ENCODE results near the gene SHC3.

The SHC3 gene

DNA sequence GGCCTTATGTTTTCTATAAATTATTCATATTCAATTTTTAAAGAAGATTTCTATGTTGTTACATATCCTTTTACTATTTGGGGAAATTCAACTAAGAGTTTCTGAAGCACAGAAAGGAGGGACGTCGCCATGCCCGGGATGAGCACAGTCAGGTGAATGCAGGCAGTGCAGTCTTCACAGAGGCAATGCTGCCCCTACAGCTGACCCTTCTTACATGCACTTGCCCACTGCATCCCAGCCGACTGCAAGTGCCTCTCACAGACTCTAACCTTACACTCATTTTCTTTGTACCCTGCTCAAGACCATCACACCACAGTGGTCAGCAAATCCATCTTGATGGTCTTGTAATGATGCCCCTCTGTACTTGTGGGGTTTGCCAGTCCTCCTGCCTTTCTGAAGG, 73.8 kb downstream of the SHC3 start:
- no peak for DNase-seq
- no peaks in the 10 kb centered on the region for H3K4me1 ChIP-seq (ENCODE audit: control insufficient read depth in 1 of 2, insufficient read depth in 2 of 2, low read length in 2 of 2)
- no peak overlapping the region for H4K12ac ChIP-seq (ENCODE audit: low read depth, low read length)
- no peak overlapping the region for H3K23ac ChIP-seq (ENCODE audit: low read length)
- H3K9me3 ChIP-seq (ENCODE audit: insufficient read depth, low read depth, low read length) = peaks cover 2% of the 10 kb centered on the region
- no peaks in the 10 kb centered on the region for H3K79me1 ChIP-seq (ENCODE audit: low read length)
- no CpG with 5 or more reads among the region's 4 CpGs for WGBS (ENCODE audit: extremely low coverage, insufficient coverage, insufficient read length)
- H2AFZ ChIP-seq (ENCODE audit: insufficient read depth, low read length, poor library complexity) = no peak overlapping the region
- H4K91ac ChIP-seq (ENCODE audit: low read depth, low read length) = no peak overlapping the region
- no peak overlapping the region for H3K14ac ChIP-seq (ENCODE audit: low read length)
- no peak overlapping the region for H3K18ac ChIP-seq (ENCODE audit: low read length)
- H4K8ac ChIP-seq (ENCODE audit: low read depth, low read length) = no peak overlapping the region
- H3K27me3 ChIP-seq (ENCODE audit: insufficient read depth, low read length) = no peaks in the 10 kb centered on the region
- no peaks in the 10 kb centered on the region for H3K79me2 ChIP-seq (ENCODE audit: control insufficient read depth, insufficient read depth, low read length, poor library complexity)
- no peak overlapping the region for H2AK5ac ChIP-seq (ENCODE audit: low read length)
- H3K36me3 ChIP-seq (ENCODE audit: control insufficient read depth in 1 of 2, insufficient read depth in 2 of 2, low read length in 2 of 2) = no peaks in the 10 kb centered on the region
- no peak overlapping the region for H3K4me2 ChIP-seq (ENCODE audit: low read length)
- H2BK12ac ChIP-seq (ENCODE audit: low read length) = no peak overlapping the region
- no peak overlapping the region for H3K27ac ChIP-seq (ENCODE audit: low read depth, low read length)
- H3K4ac ChIP-seq (ENCODE audit: low read depth, low read length) = no peak overlapping the region
- no peak overlapping the region for H3K4me3 ChIP-seq (ENCODE audit: low read depth, low read length)
- no peak overlapping the region for H2BK5ac ChIP-seq (ENCODE audit: low read depth, low read length, poor library complexity)
- no peak overlapping the region for H2BK120ac ChIP-seq (ENCODE audit: insufficient read depth, low read length, poor library complexity)
- no peak overlapping the region for H3K9ac ChIP-seq (ENCODE audit: low read length)

DNA sequence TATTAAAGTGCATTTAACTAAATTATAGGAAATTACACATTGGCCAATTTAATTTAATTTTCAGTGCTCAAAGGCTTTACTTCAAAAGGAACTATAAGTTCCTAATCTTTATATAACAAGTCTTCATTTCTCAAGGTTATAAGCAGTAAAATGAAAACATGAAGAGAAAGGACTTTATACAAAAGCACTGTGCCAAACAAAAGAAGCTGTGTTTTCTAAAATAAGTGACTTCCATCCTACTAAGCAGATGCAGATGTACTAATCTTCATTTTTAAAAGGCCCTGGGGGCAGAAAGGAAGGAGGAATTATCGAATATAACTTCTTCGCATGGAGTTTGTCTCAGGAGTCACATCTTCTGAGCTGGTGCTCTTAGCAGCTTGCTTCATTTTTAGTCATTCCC, 81.4 kb downstream of the SHC3 start:
- Histone ChIP-seq H3K4ac (ENCODE audit: low read depth, low read length) (no peak overlapping the region), H3K4me3 (ENCODE audit: low read depth, low read length) (no peak overlapping the region), H3K27ac (ENCODE audit: low read depth, low read length) (no peak overlapping the region), H2AK5ac (ENCODE audit: low read length) (no peak overlapping the region), H4K91ac (ENCODE audit: low read depth, low read length) (no peak overlapping the region), H2BK12ac (ENCODE audit: low read length) (no peak overlapping the region), H3K4me2 (ENCODE audit: low read length) (no peak overlapping the region), H2AFZ (ENCODE audit: insufficient read depth, low read length, poor library complexity) (no peak overlapping the region), H3K36me3 (ENCODE audit: control insufficient read depth in 1 of 2, insufficient read depth in 2 of 2, low read length in 2 of 2) (no peaks in the 10 kb centered on the region), H3K9ac (ENCODE audit: low read length) (no peak overlapping the region), H3K27me3 (ENCODE audit: insufficient read depth, low read length) (no peaks in the 10 kb centered on the region), H3K9me3 (ENCODE audit: insufficient read depth, low read depth, low read length) (no peaks in the 10 kb centered on the region), H2BK120ac (ENCODE audit: insufficient read depth, low read length, poor library complexity) (no peak overlapping the region), H3K23ac (ENCODE audit: low read length) (no peak overlapping the region), H3K14ac (ENCODE audit: low read length) (no peak overlapping the region), H3K18ac (ENCODE audit: low read length) (no peak overlapping the region), H4K12ac (ENCODE audit: low read depth, low read length) (no peak overlapping the region), H3K4me1 (ENCODE audit: control insufficient read depth in 1 of 2, insufficient read depth in 2 of 2, low read length in 2 of 2) (no peaks in the 10 kb centered on the region), H3K79me2 (ENCODE audit: control insufficient read depth, insufficient read depth, low read length, poor library complexity) (no peaks in the 10 kb centered on the region), H4K8ac (ENCODE audit: low read depth, low read length) (no peak overlapping the region), H3K79me1 (ENCODE audit: low read length) (no peaks in the 10 kb centered on the region), H2BK5ac (ENCODE audit: low read depth, low read length, poor library complexity) (no peak overlapping the region)
- WGBS (ENCODE audit: extremely low coverage, insufficient coverage, insufficient read length) = no CpG with 5 or more reads among the region's 2 CpGs
- DNase-seq = no peak

DNA sequence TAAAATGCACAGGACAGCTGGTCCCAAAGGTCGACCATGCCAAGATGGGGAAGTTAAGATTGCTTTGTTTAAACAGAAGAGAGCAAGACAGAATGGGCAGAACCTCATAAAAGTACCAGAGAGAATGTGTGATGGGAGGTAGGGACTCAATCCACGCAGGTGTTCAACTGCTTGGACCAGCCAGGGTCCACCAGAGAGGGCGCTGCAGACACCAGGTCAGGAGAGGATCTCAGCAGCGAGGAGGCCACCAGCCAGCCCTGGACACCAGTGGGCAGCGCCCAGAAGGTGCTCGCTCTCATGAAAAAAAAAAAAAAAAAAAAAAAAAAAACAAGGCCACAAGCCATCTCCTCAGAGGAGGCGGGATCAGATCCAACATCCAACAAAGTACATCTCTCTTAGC, 81.8 kb downstream of the SHC3 start:
- H2AFZ ChIP-seq (ENCODE audit: insufficient read depth, low read length, poor library complexity) = no peak overlapping the region
- H2BK120ac ChIP-seq (ENCODE audit: insufficient read depth, low read length, poor library complexity) = no peak overlapping the region
- no peak overlapping the region for H3K4ac ChIP-seq (ENCODE audit: low read depth, low read length)
- no peak overlapping the region for H3K14ac ChIP-seq (ENCODE audit: low read length)
- H2BK12ac ChIP-seq (ENCODE audit: low read length) = no peak overlapping the region
- no peak overlapping the region for H3K4me2 ChIP-seq (ENCODE audit: low read length)
- H3K23ac ChIP-seq (ENCODE audit: low read length) = no peak overlapping the region
- H4K12ac ChIP-seq (ENCODE audit: low read depth, low read length) = no peak overlapping the region
- no peaks in the 10 kb centered on the region for H3K4me1 ChIP-seq (ENCODE audit: control insufficient read depth in 1 of 2, insufficient read depth in 2 of 2, low read length in 2 of 2)
- DNase-seq = no peak
- no peak overlapping the region for H4K8ac ChIP-seq (ENCODE audit: low read depth, low read length)
- no peak overlapping the region for H3K18ac ChIP-seq (ENCODE audit: low read length)
- H2AK5ac ChIP-seq (ENCODE audit: low read length) = no peak overlapping the region
- H4K91ac ChIP-seq (ENCODE audit: low read depth, low read length) = no peak overlapping the region
- no peak overlapping the region for H3K9ac ChIP-seq (ENCODE audit: low read length)
- H3K4me3 ChIP-seq (ENCODE audit: low read depth, low read length) = no peak overlapping the region
- no peaks in the 10 kb centered on the region for H3K79me1 ChIP-seq (ENCODE audit: low read length)
- no peaks in the 10 kb centered on the region for H3K27me3 ChIP-seq (ENCODE audit: insufficient read depth, low read length)
- WGBS (ENCODE audit: extremely low coverage, insufficient coverage, insufficient read length) = no CpG with 5 or more reads among the region's 7 CpGs
- no peaks in the 10 kb centered on the region for H3K36me3 ChIP-seq (ENCODE audit: control insufficient read depth in 1 of 2, insufficient read depth in 2 of 2, low read length in 2 of 2)
- H3K27ac ChIP-seq (ENCODE audit: low read depth, low read length) = no peak overlapping the region
- no peaks in the 10 kb centered on the region for H3K9me3 ChIP-seq (ENCODE audit: insufficient read depth, low read depth, low read length)
- no peak overlapping the region for H2BK5ac ChIP-seq (ENCODE audit: low read depth, low read length, poor library complexity)
- no peaks in the 10 kb centered on the region for H3K79me2 ChIP-seq (ENCODE audit: control insufficient read depth, insufficient read depth, low read length, poor library complexity)

DNA sequence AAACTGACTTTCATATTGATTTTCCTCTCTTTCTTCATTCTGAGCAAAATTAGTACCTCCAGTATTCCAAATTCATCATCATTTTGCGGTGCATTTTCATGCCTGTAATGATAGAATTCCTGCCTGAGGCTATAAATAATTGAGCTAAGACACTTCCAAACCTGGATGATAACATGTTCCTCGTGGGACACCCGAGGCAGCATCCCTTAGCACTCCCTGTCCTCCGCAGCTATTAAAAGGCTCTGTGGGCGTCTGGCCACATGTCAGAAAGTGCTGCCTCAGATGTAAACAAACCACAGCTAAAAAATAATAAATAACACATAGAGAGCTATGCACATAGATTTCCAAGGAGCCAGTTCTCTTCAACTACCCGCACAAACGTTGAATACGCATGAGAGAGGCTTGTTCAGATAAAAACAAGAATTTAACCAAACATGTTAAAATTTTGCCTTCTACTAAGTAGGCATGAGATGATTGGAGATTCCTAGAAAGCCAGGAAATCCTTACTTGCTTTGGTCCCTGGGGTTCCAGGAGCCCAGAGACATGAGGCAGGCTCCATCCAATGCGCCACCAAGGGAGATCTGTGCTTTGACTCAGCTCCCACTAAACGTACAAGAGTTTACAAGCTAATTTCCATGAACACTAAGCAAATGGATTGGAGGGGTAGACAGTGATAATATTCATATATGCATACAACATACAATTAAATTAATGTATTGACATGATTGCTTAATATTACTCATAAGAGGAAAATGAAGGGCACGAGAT, 82.7 kb downstream of the SHC3 start:
- Histone ChIP-seq H2BK12ac (ENCODE audit: low read length) (no peak overlapping the region), H4K8ac (ENCODE audit: low read depth, low read length) (no peak overlapping the region), H3K4ac (ENCODE audit: low read depth, low read length) (no peak overlapping the region), H4K91ac (ENCODE audit: low read depth, low read length) (no peak overlapping the region), H3K4me2 (ENCODE audit: low read length) (no peak overlapping the region), H3K36me3 (ENCODE audit: control insufficient read depth in 1 of 2, insufficient read depth in 2 of 2, low read length in 2 of 2) (no peaks in the 10 kb centered on the region), H2BK120ac (ENCODE audit: insufficient read depth, low read length, poor library complexity) (no peak overlapping the region), H3K4me3 (ENCODE audit: low read depth, low read length) (no peak overlapping the region), H3K4me1 (ENCODE audit: control insufficient read depth in 1 of 2, insufficient read depth in 2 of 2, low read length in 2 of 2) (no peaks in the 10 kb centered on the region), H3K79me2 (ENCODE audit: control insufficient read depth, insufficient read depth, low read length, poor library complexity) (no peaks in the 10 kb centered on the region), H3K18ac (ENCODE audit: low read length) (no peak overlapping the region), H3K79me1 (ENCODE audit: low read length) (no peaks in the 10 kb centered on the region), H2AK5ac (ENCODE audit: low read length) (no peak overlapping the region), H3K23ac (ENCODE audit: low read length) (no peak overlapping the region), H3K9ac (ENCODE audit: low read length) (no peak overlapping the region), H3K9me3 (ENCODE audit: insufficient read depth, low read depth, low read length) (no peaks in the 10 kb centered on the region), H3K27me3 (ENCODE audit: insufficient read depth, low read length) (no peaks in the 10 kb centered on the region), H3K27ac (ENCODE audit: low read depth, low read length) (no peak overlapping the region), H2AFZ (ENCODE audit: insufficient read depth, low read length, poor library complexity) (no peak overlapping the region), H4K12ac (ENCODE audit: low read depth, low read length) (no peak overlapping the region), H2BK5ac (ENCODE audit: low read depth, low read length, poor library complexity) (no peak overlapping the region), H3K14ac (ENCODE audit: low read length) (no peak overlapping the region)
- peak; percentile 10 to 84 for DNase-seq
- no CpG with 5 or more reads among the region's 11 CpGs for WGBS (ENCODE audit: extremely low coverage, insufficient coverage, insufficient read length)

All from trophoblast cell (in vitro differentiated cells and primary cell).